NCI-H226 (cell line): ENCODE measurements around the gene DGKI.
"Not testable (repeated sequence)": the region's sequence is repeated elsewhere in the genome, so short reads cannot be mapped to it uniquely, and the experiment has no call there.

Source experiments
- DNase-seq: peaks from one replicate; pipeline ENCODE4 v3.0.0-alpha.2; 2015

DGKI gene

DNA sequence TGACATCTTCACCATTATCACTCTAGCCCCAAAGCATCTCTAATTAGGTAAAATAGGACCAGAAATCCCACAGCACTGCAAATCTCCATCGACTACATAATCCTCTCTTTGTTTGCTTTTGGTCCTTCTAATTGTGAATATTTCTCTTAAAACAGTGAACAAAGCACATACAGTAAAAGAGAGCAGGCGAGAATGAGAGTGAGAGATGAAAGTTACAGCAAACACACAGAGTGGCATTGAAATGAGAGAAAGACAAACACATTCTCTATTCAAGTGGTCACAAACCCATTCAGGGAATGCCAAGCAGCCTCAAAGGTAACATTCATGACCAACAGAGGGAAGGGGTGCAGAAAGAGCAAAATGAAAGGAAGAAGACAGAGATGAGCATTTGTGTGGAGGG is 393.4 kb downstream of the DGKI start:
- no peak for DNase-seq

DNA sequence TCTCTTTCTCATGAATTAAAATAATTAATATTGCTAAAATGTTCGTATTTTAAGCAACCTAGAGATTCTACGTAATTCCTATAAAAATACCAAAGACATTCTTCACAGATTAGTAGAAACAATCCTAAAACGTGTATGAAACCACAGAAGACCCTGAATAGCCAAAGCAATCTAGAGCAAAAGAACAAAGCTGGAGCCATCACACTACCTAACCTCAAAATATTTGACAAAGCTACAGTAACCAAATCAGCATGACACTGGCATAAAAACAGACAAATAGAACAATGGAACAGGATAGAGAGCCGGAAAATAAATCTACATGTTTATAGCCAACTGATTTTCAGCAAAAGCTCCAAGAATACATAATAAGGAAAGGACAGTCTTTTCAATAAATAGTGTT is 397.8 kb downstream of the DGKI start:
- no peak for DNase-seq

DNA sequence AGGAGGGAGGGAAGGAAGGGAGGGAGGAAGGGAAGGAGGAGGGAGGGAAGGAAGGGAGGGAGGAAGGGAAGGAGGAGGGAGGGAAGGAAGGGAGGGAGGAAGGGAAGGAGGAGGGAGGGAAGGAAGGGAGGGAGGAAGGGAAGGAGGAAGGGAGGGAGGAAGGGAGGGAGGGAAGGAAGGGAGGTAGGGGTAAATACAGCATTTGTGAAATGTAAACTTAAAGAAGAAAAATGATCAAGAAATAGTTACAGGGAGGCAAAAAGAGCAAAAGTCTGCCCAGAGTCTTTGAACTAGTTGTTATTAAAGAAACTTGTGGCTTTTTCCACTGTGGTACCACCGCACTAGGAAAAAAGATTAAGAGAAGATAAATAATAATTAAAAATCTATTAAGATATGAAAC is 398.2 kb downstream of the DGKI start:
- DNase-seq = not testable (repeated sequence)

DNA sequence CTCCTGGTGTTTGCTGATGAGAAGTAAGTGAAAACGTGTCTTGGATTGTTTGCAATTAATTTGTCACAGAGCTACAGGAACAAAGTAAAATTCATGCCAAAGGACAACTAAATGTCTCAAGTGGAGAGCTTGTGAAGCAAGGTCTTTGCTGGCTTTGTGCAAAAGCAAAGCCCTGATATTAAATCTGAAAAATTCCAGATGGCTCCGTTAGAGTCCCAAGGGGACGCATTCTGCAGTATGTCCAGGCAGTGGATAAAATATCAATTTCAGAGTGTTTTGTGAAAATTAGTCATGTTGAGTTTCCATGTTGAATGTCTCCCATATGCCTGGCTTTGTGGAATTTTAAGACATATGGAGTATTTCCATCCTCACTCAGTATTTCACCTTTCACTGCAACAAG is 400.7 kb downstream of the DGKI start:
- no peak for DNase-seq

DNA sequence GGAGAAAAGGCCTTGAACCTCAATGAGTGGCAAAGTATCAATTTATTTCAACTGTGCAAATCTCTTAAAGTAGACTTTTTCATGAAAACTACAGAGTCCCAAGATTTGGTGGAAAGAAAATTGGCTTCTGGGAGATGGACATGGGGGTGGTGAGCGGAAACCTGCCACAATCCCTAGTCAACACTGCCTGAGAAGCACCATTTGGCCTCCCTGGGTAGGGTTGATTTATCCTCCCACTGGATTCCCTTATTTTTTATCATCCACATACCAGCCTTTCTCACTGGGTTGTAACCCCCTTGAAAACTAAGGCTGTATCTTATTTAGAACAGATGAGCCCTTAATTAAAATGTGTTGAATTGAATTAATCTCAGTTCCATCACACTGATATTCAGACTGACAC is 401.5 kb downstream of the DGKI start:
- no peak for DNase-seq

DNA sequence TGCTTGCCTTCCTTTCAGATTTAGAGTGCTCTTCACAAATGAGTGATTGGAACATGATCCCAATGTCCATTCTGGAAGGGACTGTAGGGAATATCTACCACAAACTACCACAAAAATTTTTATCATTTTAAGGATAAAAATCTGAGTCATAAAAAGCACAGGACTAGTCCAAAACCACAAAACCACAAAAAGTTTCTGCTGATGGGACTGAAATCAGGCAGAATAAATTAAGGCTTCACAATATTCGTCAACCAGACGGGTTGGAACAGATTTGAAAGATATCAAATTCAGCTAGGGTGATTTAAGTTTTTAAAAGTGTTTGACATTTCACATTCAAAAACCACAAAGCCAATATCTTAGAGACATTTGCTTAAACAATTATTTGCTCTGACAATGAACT is 403.2 kb downstream of the DGKI start:
- no peak for DNase-seq

DNA sequence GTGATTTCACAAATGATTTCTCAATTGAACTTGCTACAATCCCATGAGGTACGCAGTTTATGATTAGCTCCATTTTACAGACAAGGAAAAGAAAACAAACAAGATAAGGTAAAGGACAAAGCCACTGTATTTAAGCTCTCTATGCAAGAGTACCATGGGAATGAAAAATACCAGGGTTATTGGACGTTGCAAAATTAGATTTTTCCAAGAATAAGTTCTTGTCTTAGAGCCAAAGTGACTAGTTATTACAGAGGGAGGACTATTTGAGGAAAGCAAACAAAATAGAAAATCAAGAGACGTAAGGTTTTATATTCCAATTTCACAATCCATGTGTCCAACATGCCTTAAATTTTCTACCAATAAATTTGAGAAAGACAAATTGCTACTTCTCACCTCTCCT is 405.3 kb downstream of the DGKI start:
- no peak for DNase-seq

DNA sequence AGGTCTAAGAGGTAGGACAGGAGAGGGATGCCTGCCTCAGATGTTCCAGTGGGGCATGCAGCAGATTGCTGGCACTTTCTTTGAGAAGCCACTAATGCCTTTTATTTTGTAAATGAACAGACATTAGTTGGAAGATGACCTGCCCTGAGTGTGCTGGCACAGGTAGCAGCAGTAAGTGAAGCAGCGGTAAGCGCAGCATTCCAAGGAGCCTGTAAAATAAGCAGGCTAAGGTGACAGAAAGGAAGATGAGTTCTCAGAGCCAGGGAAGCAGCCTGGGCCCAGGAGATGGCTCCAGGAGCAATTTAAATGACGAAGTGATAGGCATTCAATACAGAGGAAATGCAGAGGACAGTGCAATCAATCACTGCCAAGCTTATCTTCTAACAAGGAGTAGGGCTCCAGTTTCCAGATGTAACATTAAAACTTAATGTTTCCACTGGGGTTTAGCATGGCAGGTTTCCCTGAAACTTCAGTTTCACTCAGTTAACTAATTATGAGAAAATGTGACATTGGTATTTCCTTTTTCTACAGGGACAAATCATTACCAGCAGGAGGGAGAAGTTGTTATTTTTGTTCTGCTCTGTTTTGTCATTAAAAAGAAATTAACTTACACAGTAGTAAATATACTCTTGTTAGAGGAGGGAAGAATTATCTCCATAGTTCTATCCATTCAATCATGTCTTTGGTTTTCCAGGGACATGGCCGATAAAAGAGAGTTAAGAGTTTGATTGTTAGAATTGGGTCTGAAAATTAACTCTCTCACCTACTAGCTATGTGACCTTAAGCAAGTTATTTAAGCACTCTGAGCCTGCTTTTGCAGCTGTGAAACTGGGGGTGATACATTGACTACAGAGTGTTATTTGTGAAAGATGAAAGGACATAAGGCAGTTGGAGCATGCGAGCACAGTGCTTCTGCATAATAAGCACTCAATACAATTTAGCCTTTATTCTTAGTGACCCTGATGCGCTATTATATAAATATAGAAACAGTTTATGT is 406.6 kb downstream of the DGKI start:
- no peak for DNase-seq

DNA sequence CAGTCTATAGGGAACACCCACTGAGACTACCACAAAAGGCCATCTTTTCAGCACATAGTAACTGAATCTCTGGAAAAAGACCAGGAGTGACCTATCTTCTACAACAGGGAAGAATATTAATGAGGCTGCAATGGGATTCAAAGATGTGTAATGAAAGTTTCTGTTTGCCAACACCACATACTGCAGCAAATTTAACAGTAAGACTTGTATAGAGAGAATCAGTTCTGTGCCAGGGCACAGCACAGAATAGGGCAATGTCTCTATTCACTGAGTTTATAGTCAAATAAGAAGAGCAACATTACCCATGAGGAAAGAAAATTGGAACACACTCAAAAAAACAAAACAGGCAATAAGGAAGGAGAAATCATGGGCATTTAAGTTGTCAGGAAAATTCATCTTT is 411.8 kb downstream of the DGKI start:
- no peak for DNase-seq

DNA sequence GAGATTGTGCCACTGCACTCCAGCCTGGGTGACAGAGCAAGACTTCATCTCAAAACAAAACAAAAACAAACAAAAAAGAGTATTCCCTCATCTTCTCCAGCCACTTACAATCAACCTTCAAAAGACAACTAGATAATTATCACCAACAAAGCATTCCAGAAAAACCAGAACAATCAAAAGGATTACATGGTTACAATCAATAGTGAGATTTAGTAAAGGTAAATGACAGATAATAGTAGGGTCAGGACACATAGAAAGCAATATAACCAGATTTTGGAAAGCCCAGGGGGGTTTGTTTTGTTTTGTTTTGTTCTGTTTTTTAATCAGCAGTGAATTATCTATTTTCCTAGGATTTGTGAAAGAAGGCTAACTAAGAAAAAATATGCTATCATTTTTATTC is 412.2 kb downstream of the DGKI start:
- DNase-seq = no peak

DNA sequence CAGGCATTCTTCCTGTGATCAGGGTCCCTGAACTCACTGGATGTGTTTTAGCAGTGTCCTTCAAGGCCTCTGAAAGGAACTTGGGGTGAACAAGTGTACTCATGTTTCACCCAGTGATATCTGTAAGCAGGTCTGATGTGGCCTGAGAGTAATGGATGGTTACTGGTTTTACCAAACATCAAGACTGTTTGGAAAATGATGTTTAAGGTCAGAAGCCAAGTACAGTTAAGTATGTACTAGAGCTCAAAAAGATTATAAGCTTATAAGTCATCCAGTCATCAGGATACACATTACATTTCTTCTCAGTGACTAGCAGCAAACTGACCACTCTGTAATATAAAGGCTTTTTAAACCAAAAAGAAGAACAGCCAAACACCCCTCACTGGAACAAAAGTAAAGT is 423.5 kb downstream of the DGKI start:
- DNase-seq = no peak

DNA sequence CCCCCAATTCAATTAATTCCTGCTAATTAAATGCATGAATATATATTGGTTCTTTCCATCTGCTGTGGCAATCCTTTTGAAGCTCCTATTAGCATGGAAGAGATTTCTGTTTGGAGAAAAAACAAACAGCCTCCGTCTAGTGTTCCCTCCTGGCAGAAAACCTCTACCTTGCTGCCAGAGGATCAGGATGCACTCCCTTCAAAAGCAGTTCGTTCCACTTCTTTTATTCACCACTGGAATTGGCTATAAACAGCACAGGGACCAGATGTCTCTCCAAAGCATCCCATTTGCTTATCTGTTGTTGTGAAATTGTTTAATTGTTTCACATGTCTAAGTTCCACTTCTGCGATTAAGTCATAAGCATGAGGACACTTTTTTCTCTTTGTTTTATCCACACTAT is 425.4 kb downstream of the DGKI start:
- DNase-seq = no peak

DNA sequence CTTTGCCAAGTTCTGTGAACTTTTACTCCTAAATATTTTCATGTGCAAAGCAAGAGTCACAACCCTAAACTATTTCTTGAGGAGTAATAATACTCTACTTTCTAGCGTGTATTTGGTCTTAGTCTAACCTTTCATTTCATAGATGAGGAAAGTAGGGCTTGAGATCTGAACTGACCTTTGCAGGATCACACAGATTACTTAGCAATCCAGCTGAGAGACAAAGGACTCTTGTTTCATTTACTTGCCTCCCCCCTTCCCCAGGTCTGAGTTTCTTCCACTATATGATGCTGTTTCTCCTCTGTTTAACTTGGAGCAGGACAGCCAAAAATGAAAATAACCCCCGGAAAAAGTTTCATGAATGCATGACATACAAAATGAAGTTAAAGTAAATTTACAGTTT is 427.9 kb downstream of the DGKI start:
- no peak for DNase-seq

DNA sequence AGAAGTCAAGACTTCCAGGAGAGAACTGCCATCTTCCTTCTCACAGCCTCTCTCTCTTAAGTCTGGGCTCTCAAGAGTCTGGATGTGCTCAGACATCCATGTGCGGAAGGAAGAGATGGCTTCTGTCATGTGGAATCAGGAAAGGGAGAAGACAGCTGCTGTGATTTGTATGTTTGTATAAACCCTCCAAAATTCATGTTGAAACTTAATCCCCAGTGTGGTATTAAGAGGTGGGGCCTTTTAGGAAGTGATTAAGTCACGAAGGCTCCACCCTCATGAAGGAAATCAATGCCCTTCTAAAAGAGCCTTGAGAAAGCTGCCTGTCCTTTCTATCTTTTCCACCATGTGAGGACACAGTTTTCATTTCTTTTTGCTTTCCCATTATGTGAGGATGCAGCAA is 429.3 kb downstream of the DGKI start:
- DNase-seq = no peak

DNA sequence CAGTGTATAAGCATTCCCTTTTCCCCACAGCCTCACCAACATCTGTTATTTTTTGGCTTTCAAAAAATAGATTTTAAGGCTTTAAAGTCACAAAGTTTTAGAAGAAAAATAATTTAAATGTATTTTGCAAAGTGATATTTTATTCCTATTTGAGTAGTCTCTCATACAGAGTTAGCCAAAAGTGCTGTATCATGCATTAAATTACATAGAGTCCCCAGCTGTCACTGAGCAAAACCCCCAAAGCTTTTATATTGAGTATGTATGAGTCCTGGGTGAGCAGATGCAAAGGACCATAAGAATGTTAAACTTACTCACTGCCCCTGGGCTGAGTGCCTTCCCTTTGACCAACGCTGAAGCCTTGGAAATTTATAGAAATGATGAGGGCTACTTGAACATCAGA is 432.9 kb downstream of the DGKI start:
- no peak for DNase-seq

DNA sequence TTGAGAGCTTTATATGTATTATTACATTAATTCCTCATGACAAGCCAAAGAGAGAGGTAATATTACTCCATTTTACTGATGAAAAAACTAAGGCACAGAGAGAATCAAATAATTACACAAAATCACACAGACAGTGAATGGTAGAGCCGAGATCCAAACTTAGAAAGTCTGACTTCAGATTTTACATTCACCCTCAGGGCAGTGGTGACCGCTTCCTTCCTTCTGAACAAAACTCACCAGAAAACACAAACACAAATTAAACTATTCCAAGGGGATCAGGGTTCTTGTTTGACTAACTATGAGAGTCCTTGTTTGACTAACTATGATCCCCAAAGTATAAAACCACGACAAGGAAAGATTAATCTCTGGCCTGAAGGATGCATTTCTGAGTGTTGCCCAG is 435.3 kb downstream of the DGKI start:
- no peak for DNase-seq

DNA sequence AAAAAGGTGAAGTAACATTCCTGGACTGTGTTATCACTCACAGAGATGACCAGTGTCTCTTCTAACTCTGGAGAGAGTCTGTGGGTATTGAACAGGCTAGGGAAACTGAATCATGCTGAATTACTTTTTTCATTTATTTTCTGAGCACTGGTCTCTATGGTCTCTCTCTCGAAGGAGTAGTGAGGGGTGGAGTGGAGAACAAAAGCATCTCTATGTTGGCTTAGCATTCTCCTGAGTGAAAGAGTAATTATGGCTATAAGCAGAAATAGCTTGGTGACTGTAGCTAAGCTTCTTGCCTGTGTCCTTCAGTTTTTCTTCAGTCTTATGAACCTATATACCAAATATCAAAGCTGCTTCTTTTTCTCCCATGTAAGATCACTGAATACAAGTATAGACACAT is 438.6 kb downstream of the DGKI start:
- DNase-seq = no peak

DNA sequence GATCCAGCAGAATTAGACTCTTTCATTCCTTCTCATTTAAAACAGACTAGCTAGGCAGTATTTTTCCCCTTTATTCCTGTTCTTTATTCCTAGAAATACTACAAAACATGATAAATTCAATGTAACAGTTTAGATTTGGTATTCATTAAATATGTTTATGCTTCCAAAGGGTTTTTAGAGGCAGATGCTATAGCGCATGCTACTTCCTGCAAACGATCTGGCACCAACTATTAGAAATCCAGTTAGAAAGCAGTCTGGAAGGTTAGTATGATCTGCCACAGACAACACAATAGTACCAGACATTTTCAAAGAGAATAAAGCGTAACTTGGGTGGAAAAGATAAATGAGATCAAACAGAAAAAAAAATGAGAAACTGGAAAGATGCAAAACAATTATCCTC is 439.7 kb downstream of the DGKI start:
- no peak for DNase-seq

DNA sequence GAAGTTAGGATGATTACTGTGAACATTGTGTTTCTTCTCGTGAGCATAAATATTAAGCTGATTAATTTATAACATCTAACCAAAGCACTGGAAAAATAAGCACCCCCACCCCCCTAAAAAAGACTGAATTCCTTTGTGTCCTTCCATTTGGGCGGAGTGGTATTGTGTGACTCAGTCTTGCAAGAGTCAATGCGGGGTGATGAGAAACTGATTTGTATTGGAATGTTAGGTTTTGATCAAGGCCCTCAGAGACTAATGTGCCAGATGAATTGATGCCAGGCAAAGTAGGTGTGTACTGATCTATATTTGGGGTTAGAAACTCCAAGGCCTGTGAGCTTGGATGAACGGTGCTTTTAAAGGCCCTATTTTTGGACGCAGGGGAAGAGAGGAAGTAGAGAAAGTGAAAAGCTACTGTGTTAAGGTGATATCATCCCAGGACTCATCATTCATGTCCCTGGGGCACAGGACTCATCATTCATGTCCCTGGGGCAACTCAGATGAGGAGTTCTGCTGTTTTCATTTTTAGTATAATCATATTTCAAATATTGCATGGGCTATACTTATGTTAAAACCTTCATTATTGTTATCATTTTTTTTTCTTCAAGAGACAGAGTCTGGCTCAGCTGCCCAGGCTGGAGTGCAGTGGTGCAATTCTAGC is 442.0 kb downstream of the DGKI start:
- DNase-seq = no peak

DNA sequence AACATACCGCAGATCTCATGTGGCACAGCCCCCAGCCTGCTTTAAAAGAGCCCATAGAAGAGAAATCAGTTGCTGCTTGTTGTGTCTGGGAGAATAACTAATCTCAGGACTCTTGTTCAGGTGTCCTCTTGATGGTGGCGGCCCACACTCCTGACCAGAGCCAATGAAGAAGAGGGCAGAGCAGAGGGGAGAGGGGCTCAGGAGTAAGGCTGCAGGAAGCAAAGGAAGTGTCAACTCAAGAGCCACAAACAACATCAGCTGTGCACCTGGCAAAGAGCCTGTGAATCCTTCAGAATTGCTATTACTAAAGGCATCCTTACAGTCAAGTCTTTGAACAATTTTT is 443.4 kb downstream of the DGKI start:
- DNase-seq = no peak

DNA sequence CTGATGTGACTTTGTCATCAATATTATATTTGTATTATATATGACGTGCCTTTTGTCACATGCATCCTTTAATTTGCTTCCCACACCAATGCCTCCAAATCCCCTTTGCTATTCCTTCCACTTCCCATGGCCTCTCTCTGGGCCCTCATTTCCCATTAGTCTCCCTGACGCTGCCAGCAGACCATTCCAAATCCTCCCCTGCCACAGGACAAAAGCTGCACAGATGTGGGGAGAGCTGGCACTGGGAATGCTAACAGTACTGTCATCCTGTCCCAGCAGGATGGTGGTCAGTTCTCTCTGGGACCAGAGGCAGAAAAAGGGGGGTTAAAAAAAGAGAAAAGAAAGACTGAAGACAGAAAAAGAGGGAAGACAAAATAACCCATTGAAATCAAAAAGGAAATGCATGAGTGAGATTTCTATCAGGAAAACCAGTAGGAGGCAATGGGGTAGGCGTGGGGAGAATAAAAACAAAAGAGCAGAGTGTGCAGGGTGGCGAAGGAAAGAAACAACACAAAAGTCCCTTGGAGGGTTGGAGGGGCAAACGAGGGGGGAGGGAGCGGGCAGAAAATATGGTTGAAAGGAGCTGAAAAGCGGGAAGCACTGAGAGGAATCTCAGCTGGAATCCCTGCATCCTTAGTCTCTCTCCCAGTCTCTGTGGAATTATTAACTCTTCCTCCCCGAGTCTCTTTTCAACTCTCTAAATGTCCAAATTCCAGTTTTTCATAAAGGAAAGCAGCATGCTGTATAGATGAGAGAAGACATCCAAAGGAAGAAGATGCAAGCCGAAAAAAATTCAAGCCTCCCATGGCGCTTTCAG is 444.0 kb downstream of the DGKI start:
- no peak for DNase-seq

DNA sequence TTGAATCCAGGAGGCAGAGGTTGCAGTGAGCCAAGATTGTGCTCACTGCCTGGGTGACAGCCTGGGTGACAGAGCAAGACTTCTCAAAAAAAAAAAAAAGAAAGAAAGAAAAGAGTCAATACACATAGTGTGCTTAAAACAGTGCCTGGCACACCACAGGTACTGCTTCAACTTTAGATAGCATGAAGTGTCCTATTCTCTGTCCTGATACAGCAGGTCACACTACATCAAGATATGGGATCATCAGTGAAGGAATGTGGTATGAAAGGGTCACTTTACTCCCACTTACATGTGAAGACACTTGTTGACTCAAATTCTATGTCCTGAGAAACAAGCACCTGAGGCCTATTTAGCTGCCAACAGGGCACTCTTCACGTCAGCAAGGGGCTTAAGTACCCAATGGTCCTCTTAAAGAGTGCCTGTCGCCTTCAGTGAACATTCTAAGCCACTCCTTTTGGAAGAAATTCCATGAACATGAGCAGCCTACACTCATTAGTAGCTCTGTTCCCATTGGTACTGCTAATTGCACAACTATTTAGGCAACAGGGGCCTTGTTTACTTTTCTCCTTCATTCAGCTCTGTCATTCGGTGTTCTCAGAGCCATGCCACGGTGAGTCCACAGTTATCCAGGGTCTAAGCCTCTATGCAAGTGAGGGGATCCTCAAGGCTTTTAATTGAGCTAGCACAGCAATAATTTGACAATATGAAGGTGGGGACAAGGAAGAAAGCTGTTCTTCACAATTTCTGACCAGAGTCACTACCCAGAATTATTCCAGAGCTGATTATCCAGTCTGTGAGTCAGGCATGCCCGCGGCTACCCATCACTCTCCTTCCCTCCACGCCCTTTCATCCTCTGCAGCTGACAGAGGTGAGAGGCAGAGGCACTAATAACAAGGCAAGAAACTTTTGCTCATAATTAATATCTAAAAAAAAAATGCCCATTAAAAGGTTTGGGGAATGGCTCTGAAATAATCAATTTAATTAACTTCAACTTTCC is 446.6 kb downstream of the DGKI start:
- no peak for DNase-seq
